Measurements from ENCODE around the gene EVA1C. TPM values are rescaled to one million over a fixed set of nuclear protein-coding genes. Genes with fewer than 3 reads are reported as not detected.

The EVA1C gene
- total RNA-seq, 1 experiment from 2014 or later: not detected

- Histone ChIP-seq H3K27ac (ENCODE audit: low read length) (no peak overlapping the region), H3K79me2 (ENCODE audit: low read length) (peaks cover 9% of the 10 kb centered on the region), H3K9ac (ENCODE audit: low read length) (no peak overlapping the region), H3K27me3 (ENCODE audit: low read length) (no peaks in the 10 kb centered on the region), H3K36me3 (ENCODE audit: insufficient read depth, low read length) (peaks cover 73% of the 10 kb centered on the region; the same call in 1 of the 2 replicates), H4K20me1 (ENCODE audit: insufficient read depth, low read depth, low read length) (no peaks in the 10 kb centered on the region), H3K9me2 (replicated peaks; ENCODE audit: insufficient read depth, low read length) (no peaks in the 10 kb centered on the region), H2AFZ (ENCODE audit: low read length) (no peak overlapping the region), H3K4me3 (ENCODE audit: low read length) (no peak overlapping the region), H3K4me1 (ENCODE audit: low read length) (no peaks in the 10 kb centered on the region), H3K4me2 (ENCODE audit: low read depth, low read length, poor library complexity, severe bottlenecking) (no peak overlapping the region), H3K9me3 (ENCODE audit: low read length) (no peaks in the 10 kb centered on the region)
- no peak for DNase-seq
Measured at GRCh38 chr21:32370998-32371766, 41.3 kb upstream of the EVA1C start.

GRCh38 chr21:32371913-32372314 is 40.6 kb upstream of the EVA1C start:
- peaks cover 13% of the 10 kb centered on the region for H3K79me2 ChIP-seq (ENCODE audit: low read length)
- no peaks in the 10 kb centered on the region for H4K20me1 ChIP-seq (ENCODE audit: insufficient read depth, low read depth, low read length)
- peaks cover 72% of the 10 kb centered on the region; the same call in 1 of the 2 replicates for H3K36me3 ChIP-seq (ENCODE audit: insufficient read depth, low read length)
- no peak overlapping the region for H3K9ac ChIP-seq (ENCODE audit: low read length)
- no peak overlapping the region for H3K27ac ChIP-seq (ENCODE audit: low read length)
- no peak for DNase-seq
- no peaks in the 10 kb centered on the region for H3K9me2 ChIP-seq (replicated peaks; ENCODE audit: insufficient read depth, low read length)
- H3K4me1 ChIP-seq (ENCODE audit: low read length): no peaks in the 10 kb centered on the region
- no peaks in the 10 kb centered on the region for H3K27me3 ChIP-seq (ENCODE audit: low read length)
- H3K4me3 ChIP-seq (ENCODE audit: low read length): no peak overlapping the region
- no peak overlapping the region for H2AFZ ChIP-seq (ENCODE audit: low read length)
- H3K4me2 ChIP-seq (ENCODE audit: low read depth, low read length, poor library complexity, severe bottlenecking): no peak overlapping the region
- no peaks in the 10 kb centered on the region for H3K9me3 ChIP-seq (ENCODE audit: low read length)

- Histone ChIP-seq H3K9ac (ENCODE audit: low read length) (no peak overlapping the region), H3K4me2 (ENCODE audit: low read depth, low read length, poor library complexity, severe bottlenecking) (no peak overlapping the region), H3K9me2 (replicated peaks; ENCODE audit: insufficient read depth, low read length) (no peaks in the 10 kb centered on the region), H3K4me1 (ENCODE audit: low read length) (no peaks in the 10 kb centered on the region), H3K79me2 (ENCODE audit: low read length) (peaks cover 14% of the 10 kb centered on the region), H2AFZ (ENCODE audit: low read length) (no peak overlapping the region), H3K27me3 (ENCODE audit: low read length) (no peaks in the 10 kb centered on the region), H3K9me3 (ENCODE audit: low read length) (no peaks in the 10 kb centered on the region), H3K4me3 (ENCODE audit: low read length) (no peak overlapping the region), H3K27ac (ENCODE audit: low read length) (no peak overlapping the region), H3K36me3 (ENCODE audit: insufficient read depth, low read length) (peaks cover 66% of the 10 kb centered on the region; the same call in 1 of the 2 replicates), H4K20me1 (ENCODE audit: insufficient read depth, low read depth, low read length) (0 out of 2 replicates have a peak, but pooled peaks cover 2% of the 10 kb centered on the region)
- DNase-seq: no peak
Measured at GRCh38 chr21:32372755-32373154, 39.8 kb upstream of the EVA1C start.

- Histone ChIP-seq H3K4me1 (ENCODE audit: low read length) (no peaks in the 10 kb centered on the region), H3K36me3 (ENCODE audit: insufficient read depth, low read length) (peaks cover 71% of the 10 kb centered on the region; the same call in 1 of the 2 replicates), H3K9ac (ENCODE audit: low read length) (no peak overlapping the region), H3K27ac (ENCODE audit: low read length) (no peak overlapping the region), H3K27me3 (ENCODE audit: low read length) (no peaks in the 10 kb centered on the region), H4K20me1 (ENCODE audit: insufficient read depth, low read depth, low read length) (peaks cover 15% of the 10 kb centered on the region; the same call in 1 of the 2 replicates), H3K4me3 (ENCODE audit: low read length) (no peak overlapping the region), H3K9me2 (replicated peaks; ENCODE audit: insufficient read depth, low read length) (no peaks in the 10 kb centered on the region), H3K9me3 (ENCODE audit: low read length) (no peaks in the 10 kb centered on the region), H3K4me2 (ENCODE audit: low read depth, low read length, poor library complexity, severe bottlenecking) (no peak overlapping the region), H2AFZ (ENCODE audit: low read length) (no peak overlapping the region), H3K79me2 (ENCODE audit: low read length) (peaks cover 53% of the 10 kb centered on the region)
- DNase-seq: no peak
Measured at GRCh38 chr21:32377506-32377905, 35.0 kb upstream of the EVA1C start.

GRCh38 chr21:32377991-32378390 is 34.5 kb upstream of the EVA1C start:
- Histone ChIP-seq H3K4me1 (ENCODE audit: low read length) (no peaks in the 10 kb centered on the region), H3K27ac (ENCODE audit: low read length) (no peak overlapping the region), H3K27me3 (ENCODE audit: low read length) (no peaks in the 10 kb centered on the region), H2AFZ (ENCODE audit: low read length) (no peak overlapping the region), H3K4me2 (ENCODE audit: low read depth, low read length, poor library complexity, severe bottlenecking) (no peak overlapping the region), H3K9ac (ENCODE audit: low read length) (no peak overlapping the region), H3K79me2 (ENCODE audit: low read length) (peaks cover 58% of the 10 kb centered on the region), H3K36me3 (ENCODE audit: insufficient read depth, low read length) (peaks cover 71% of the 10 kb centered on the region; the same call in 1 of the 2 replicates), H3K9me3 (ENCODE audit: low read length) (no peaks in the 10 kb centered on the region), H4K20me1 (ENCODE audit: insufficient read depth, low read depth, low read length) (peaks cover 15% of the 10 kb centered on the region; the same call in 1 of the 2 replicates), H3K9me2 (replicated peaks; ENCODE audit: insufficient read depth, low read length) (no peaks in the 10 kb centered on the region), H3K4me3 (ENCODE audit: low read length) (no peak overlapping the region)
- DNase-seq: no peak

- no peak overlapping the region for H3K9ac ChIP-seq (ENCODE audit: low read length)
- H3K4me3 ChIP-seq (ENCODE audit: low read length): no peak overlapping the region
- H4K20me1 ChIP-seq (ENCODE audit: insufficient read depth, low read depth, low read length): peaks cover 18% of the 10 kb centered on the region; the same call in 1 of the 2 replicates
- H3K4me2 ChIP-seq (ENCODE audit: low read depth, low read length, poor library complexity, severe bottlenecking): no peak overlapping the region
- no peaks in the 10 kb centered on the region for H3K9me2 ChIP-seq (replicated peaks; ENCODE audit: insufficient read depth, low read length)
- no peak overlapping the region for H2AFZ ChIP-seq (ENCODE audit: low read length)
- peaks cover 68% of the 10 kb centered on the region for H3K79me2 ChIP-seq (ENCODE audit: low read length)
- no peaks in the 10 kb centered on the region for H3K27me3 ChIP-seq (ENCODE audit: low read length)
- DNase-seq: no peak
- H3K36me3 ChIP-seq (ENCODE audit: insufficient read depth, low read length): peaks cover 71% of the 10 kb centered on the region
- H3K9me3 ChIP-seq (ENCODE audit: low read length): no peaks in the 10 kb centered on the region
- no peaks in the 10 kb centered on the region for H3K4me1 ChIP-seq (ENCODE audit: low read length)
- no peak overlapping the region for H3K27ac ChIP-seq (ENCODE audit: low read length)
Measured at GRCh38 chr21:32378956-32379355, 33.5 kb upstream of the EVA1C start.

- no peak overlapping the region for H2AFZ ChIP-seq (ENCODE audit: low read length)
- no peaks in the 10 kb centered on the region for H3K9me3 ChIP-seq (ENCODE audit: low read length)
- no peak for DNase-seq
- H3K79me2 ChIP-seq (ENCODE audit: low read length): peaks cover 83% of the 10 kb centered on the region
- no peak overlapping the region for H3K4me3 ChIP-seq (ENCODE audit: low read length)
- H4K20me1 ChIP-seq (ENCODE audit: insufficient read depth, low read depth, low read length): peaks cover 18% of the 10 kb centered on the region; the same call in 1 of the 2 replicates
- peaks cover 70% of the 10 kb centered on the region for H3K36me3 ChIP-seq (ENCODE audit: insufficient read depth, low read length)
- H3K4me1 ChIP-seq (ENCODE audit: low read length): no peaks in the 10 kb centered on the region
- H3K27me3 ChIP-seq (ENCODE audit: low read length): no peaks in the 10 kb centered on the region
- no peak overlapping the region for H3K4me2 ChIP-seq (ENCODE audit: low read depth, low read length, poor library complexity, severe bottlenecking)
- no peak overlapping the region for H3K9ac ChIP-seq (ENCODE audit: low read length)
- no peak overlapping the region for H3K27ac ChIP-seq (ENCODE audit: low read length)
- H3K9me2 ChIP-seq (replicated peaks; ENCODE audit: insufficient read depth, low read length): no peaks in the 10 kb centered on the region
Measured at GRCh38 chr21:32380940-32381339, 31.6 kb upstream of the EVA1C start.

GRCh38 chr21:32381571-32381970 is 30.9 kb upstream of the EVA1C start:
- Histone ChIP-seq H3K4me3 (ENCODE audit: low read length) (no peak overlapping the region), H3K27me3 (ENCODE audit: low read length) (no peaks in the 10 kb centered on the region), H4K20me1 (ENCODE audit: insufficient read depth, low read depth, low read length) (peaks cover 24% of the 10 kb centered on the region), H3K9me3 (ENCODE audit: low read length) (no peaks in the 10 kb centered on the region), H3K4me2 (ENCODE audit: low read depth, low read length, poor library complexity, severe bottlenecking) (no peak overlapping the region), H2AFZ (ENCODE audit: low read length) (no peak overlapping the region), H3K9ac (ENCODE audit: low read length) (no peak overlapping the region), H3K4me1 (ENCODE audit: low read length) (no peaks in the 10 kb centered on the region), H3K9me2 (replicated peaks; ENCODE audit: insufficient read depth, low read length) (no peaks in the 10 kb centered on the region), H3K27ac (ENCODE audit: low read length) (no peak overlapping the region), H3K36me3 (ENCODE audit: insufficient read depth, low read length) (peaks cover 64% of the 10 kb centered on the region), H3K79me2 (ENCODE audit: low read length) (peaks cover 88% of the 10 kb centered on the region)
- DNase-seq: no peak

Measured in Karpas-422 (cell line).